IMR-90 (cell line): ENCODE data around the gene PAAF1.

Source experiments
- CEBPB ChIP-seq: IDR thresholded peaks from 2 replicates; pipeline ENCODE4 v1.6.1; 2012; ENCODE audit warnings: low read depth, low read length, improper control_type of control experiment
- CHD1 ChIP-seq: IDR thresholded peaks from 2 replicates; pipeline ENCODE4 v1.6.1; 2012; ENCODE audit warnings: low read depth, low read length, improper control_type of control experiment
- FOS ChIP-seq: fragments of 150-350 bp; IDR thresholded peaks from 2 replicates; pipeline ENCODE4 v1.6.1; 2016; ENCODE audit warnings: low read depth, low read length
- MAFK ChIP-seq: IDR thresholded peaks from 2 replicates; pipeline ENCODE4 v1.6.1; 2012; ENCODE audit warnings: low read depth, low read length, improper control_type of control experiment
- MAZ ChIP-seq: IDR thresholded peaks from 2 replicates; pipeline ENCODE4 v1.6.1; 2012; ENCODE audit warnings: low read depth, mild to moderate bottlenecking, low read length, improper control_type of control experiment, moderate library complexity, borderline replicate concordance
- POLR2A ChIP-seq: IDR thresholded peaks from 2 replicates; pipeline ENCODE4 v1.6.1; 2012; ENCODE audit warnings: mild to moderate bottlenecking, low read depth, low read length
- RAD21 ChIP-seq: IDR thresholded peaks from 2 replicates; pipeline ENCODE4 v1.6.1; 2012; ENCODE audit warnings: low read length, improper control_type of control experiment
- RFX5 ChIP-seq: IDR thresholded peaks from 2 replicates; pipeline ENCODE4 v1.8.0; 2012; ENCODE audit warnings: low read depth, mild to moderate bottlenecking, low read length, moderate library complexity
- SMC3 ChIP-seq: fragments of 150-350 bp; IDR thresholded peaks from 2 replicates; pipeline ENCODE4 v1.6.1; 2016; ENCODE audit warnings: low read depth, mild to moderate bottlenecking, antibody characterized with exemption, low read length, moderate library complexity
- USF2 ChIP-seq: fragments of 150-350 bp; IDR thresholded peaks from 2 replicates; pipeline ENCODE4 v1.6.1; 2017; ENCODE audit warnings: mild to moderate bottlenecking, antibody characterized with exemption, low read length, low read depth
- TF ChIP-seq, protein P1 (sequence below): conservative IDR thresholded peaks from 2 replicates; pipeline ENCODE4 v1.5.1; 2012; ENCODE audit warnings: mild to moderate bottlenecking, low read depth, low read length, improper control_type of control experiment
- TF ChIP-seq, protein P2 (sequence below): fragments of 150-350 bp; IDR thresholded peaks from 2 replicates; pipeline ENCODE4 v1.6.1; 2016; ENCODE audit warnings: low read depth, mild to moderate bottlenecking, low read length, moderate library complexity, borderline replicate concordance

- TF ChIP-seq, protein P1, sequence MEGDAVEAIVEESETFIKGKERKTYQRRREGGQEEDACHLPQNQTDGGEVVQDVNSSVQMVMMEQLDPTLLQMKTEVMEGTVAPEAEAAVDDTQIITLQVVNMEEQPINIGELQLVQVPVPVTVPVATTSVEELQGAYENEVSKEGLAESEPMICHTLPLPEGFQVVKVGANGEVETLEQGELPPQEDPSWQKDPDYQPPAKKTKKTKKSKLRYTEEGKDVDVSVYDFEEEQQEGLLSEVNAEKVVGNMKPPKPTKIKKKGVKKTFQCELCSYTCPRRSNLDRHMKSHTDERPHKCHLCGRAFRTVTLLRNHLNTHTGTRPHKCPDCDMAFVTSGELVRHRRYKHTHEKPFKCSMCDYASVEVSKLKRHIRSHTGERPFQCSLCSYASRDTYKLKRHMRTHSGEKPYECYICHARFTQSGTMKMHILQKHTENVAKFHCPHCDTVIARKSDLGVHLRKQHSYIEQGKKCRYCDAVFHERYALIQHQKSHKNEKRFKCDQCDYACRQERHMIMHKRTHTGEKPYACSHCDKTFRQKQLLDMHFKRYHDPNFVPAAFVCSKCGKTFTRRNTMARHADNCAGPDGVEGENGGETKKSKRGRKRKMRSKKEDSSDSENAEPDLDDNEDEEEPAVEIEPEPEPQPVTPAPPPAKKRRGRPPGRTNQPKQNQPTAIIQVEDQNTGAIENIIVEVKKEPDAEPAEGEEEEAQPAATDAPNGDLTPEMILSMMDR, result no peak
- no peak for TF ChIP-seq RFX5
- TF ChIP-seq POLR2A, result no peak
- no peak for TF ChIP-seq CEBPB
- TF ChIP-seq USF2, result no peak
- TF ChIP-seq, protein P2, sequence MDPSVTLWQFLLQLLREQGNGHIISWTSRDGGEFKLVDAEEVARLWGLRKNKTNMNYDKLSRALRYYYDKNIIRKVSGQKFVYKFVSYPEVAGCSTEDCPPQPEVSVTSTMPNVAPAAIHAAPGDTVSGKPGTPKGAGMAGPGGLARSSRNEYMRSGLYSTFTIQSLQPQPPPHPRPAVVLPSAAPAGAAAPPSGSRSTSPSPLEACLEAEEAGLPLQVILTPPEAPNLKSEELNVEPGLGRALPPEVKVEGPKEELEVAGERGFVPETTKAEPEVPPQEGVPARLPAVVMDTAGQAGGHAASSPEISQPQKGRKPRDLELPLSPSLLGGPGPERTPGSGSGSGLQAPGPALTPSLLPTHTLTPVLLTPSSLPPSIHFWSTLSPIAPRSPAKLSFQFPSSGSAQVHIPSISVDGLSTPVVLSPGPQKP, result no peak
- TF ChIP-seq MAZ, result no peak
- TF ChIP-seq MAFK, result no peak
- no peak for TF ChIP-seq CHD1
- no peak for TF ChIP-seq RAD21
- TF ChIP-seq FOS, result no peak
- TF ChIP-seq SMC3, result no peak
These were observed 6.5 kb upstream of the PAAF1 start for GRCh38 chr11:73870261-73870660.
